NCI-H2227 treated with DMSO at 0.1 percent for 48 hours (cell line): ENCODE data around the gene ATP2B1.

Source experiments
- DNase-seq: peaks from one replicate; lab custom pipeline; 2025; lab: John Stamatoyannopoulos, UW

Gene ATP2B1

GRCh38 chr12:89657066-89657465 is 51.6 kb downstream of the ATP2B1 start:
- no peak for DNase-seq

- no peak for DNase-seq
Measured at GRCh38 chr12:89655841-89656240, 52.8 kb downstream of the ATP2B1 start.

GRCh38 chr12:89651192-89651591 is 57.4 kb downstream of the ATP2B1 start:
- DNase-seq, result no peak

GRCh38 chr12:89650239-89650638 is 58.4 kb downstream of the ATP2B1 start:
- no peak for DNase-seq

GRCh38 chr12:89649820-89650219 is 58.8 kb downstream of the ATP2B1 start:
- no peak for DNase-seq

- no peak for DNase-seq
Measured at GRCh38 chr12:89649139-89649538, 59.5 kb downstream of the ATP2B1 start.

GRCh38 chr12:89648211-89648930 is 60.3 kb downstream of the ATP2B1 start:
- DNase-seq, result no peak

- no peak for DNase-seq
Measured at GRCh38 chr12:89645434-89645833, 63.2 kb downstream of the ATP2B1 start.

GRCh38 chr12:89642959-89643358 is 65.7 kb downstream of the ATP2B1 start:
- no peak for DNase-seq

- DNase-seq, result no peak
Measured at GRCh38 chr12:89636776-89637160, 71.9 kb downstream of the ATP2B1 start.

GRCh38 chr12:89636052-89636775 is 72.4 kb downstream of the ATP2B1 start:
- DNase-seq, result no peak

- no peak for DNase-seq
Measured at GRCh38 chr12:89634508-89634907, 74.1 kb downstream of the ATP2B1 start.

GRCh38 chr12:89632778-89633177 is 75.9 kb downstream of the ATP2B1 start:
- DNase-seq, result no peak

GRCh38 chr12:89622115-89622514 is 86.5 kb downstream of the ATP2B1 start:
- DNase-seq, result no peak

GRCh38 chr12:89621521-89621920 is 87.1 kb downstream of the ATP2B1 start:
- no peak for DNase-seq

GRCh38 chr12:89619764-89620163 is 88.9 kb downstream of the ATP2B1 start:
- DNase-seq, result no peak

- DNase-seq, result no peak
Measured at GRCh38 chr12:89618113-89618862, 90.3 kb downstream of the ATP2B1 start.

GRCh38 chr12:89610366-89610765 is 98.3 kb downstream of the ATP2B1 start:
- DNase-seq, result no peak

- no peak for DNase-seq
Measured at GRCh38 chr12:89603678-89604077, 105.0 kb downstream of the ATP2B1 start.

- DNase-seq, result no peak
Measured at GRCh38 chr12:89597770-89598169, 110.9 kb downstream of the ATP2B1 start.

GRCh38 chr12:89597210-89597609 is 111.4 kb downstream of the ATP2B1 start:
- no peak for DNase-seq

- no peak for DNase-seq
Measured at GRCh38 chr12:89593873-89594272, 114.8 kb downstream of the ATP2B1 start.

- DNase-seq, result no peak
Measured at GRCh38 chr12:89593233-89593632, 115.4 kb downstream of the ATP2B1 start.
